ENCODE results near the gene UBE2G2.
A peak's percentile ranks its signal among the peaks of the same experiment; 100 is the strongest.
"Not testable (repeated sequence)": the region's sequence is repeated elsewhere in the genome, so short reads cannot be mapped to it uniquely, and the experiment has no call there.

The UBE2G2 gene

DNA sequence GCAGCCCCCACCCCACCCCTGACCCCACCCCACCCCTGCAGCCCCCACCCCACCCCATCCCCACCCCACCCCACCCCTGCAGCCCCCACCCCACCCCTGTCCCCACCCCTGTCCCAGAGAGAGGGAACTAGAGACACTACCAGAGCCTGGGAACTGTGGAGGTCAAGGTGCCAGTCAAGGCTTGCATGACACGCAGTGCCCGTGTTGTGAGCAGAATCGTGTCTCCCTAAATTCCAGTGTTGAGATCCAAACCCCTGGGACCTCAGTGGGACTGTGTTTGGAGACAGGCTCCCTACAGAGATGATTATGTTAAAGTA is 34.7 kb upstream of the UBE2G2 start:
- DNase-seq (ENCODE audit: low spot score), result no peak

DNA sequence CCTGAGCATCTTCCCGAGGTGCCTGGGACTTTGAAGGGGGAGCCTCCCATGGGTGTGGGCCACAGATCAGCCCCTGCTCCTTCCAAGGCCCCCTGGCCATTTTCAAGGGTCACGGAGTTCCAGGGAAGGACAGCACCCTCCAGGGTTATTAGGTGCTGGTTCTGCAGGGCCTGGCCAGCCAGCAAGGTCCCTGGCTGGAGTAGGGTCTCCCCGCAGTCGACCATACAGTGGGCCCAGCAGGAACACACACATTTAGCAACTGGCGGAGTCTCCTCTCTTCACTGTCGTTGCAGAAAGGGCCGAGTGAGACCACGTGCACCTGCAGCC is 34.0 kb upstream of the UBE2G2 start:
- no peak for DNase-seq (ENCODE audit: low spot score)

DNA sequence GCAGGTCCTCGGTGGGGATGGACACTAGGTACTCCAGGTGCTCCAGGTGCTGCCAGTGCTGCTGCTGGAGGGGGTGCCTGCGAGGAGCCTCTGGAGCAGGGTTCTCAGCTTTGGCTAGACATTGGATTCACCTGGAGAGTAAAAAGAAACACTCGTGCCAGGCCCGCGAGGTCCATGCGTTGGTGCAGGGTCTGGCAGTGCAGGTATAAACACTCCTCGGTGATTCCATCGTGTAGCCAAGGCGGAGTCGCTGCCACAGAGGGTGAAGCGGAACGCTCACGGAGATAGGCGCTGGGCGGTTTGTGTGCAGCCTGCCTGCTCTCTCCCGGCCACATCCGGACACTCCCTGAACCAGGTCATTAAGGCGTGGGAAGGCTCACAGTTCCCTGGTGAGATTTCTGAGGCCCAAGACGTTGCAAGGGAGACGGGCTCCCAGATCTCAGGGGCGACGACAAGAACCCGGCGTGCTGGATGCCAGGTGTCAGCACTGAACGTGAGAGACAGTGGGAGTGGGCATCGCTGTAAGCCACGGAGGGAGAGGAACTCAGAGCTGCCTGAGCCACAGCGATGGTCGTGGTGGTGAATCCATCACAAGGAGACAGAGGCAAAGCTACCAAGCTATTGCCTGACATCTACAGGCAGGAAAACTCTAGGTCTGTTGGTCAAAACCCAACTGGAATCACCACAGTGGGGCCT is 33.5 kb upstream of the UBE2G2 start:
- DNase-seq (ENCODE audit: low spot score), result no peak

GRCh38 chr21:44834231-44834950 is 32.8 kb upstream of the UBE2G2 start:
- DNase-seq (ENCODE audit: low spot score), result no peak

DNA sequence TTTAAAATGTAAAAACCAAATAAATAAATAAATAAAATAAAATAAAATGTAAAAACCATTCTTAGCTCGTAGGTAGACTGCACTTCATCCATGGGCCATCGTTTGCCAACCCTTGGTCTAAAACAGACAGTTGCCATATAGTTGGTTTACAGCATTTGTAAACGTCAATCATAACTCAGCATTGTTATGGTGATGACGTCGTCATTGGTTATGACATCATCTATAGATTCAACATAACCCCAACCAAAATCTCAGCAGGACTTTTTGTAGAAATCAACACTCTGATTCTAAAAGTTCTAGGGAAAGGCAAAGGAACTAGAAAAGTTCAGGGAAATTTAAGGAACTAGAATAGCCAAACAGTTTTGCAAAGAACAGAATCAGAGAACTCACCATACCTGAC is 32.0 kb upstream of the UBE2G2 start:
- no peak for DNase-seq (ENCODE audit: low spot score)

DNA sequence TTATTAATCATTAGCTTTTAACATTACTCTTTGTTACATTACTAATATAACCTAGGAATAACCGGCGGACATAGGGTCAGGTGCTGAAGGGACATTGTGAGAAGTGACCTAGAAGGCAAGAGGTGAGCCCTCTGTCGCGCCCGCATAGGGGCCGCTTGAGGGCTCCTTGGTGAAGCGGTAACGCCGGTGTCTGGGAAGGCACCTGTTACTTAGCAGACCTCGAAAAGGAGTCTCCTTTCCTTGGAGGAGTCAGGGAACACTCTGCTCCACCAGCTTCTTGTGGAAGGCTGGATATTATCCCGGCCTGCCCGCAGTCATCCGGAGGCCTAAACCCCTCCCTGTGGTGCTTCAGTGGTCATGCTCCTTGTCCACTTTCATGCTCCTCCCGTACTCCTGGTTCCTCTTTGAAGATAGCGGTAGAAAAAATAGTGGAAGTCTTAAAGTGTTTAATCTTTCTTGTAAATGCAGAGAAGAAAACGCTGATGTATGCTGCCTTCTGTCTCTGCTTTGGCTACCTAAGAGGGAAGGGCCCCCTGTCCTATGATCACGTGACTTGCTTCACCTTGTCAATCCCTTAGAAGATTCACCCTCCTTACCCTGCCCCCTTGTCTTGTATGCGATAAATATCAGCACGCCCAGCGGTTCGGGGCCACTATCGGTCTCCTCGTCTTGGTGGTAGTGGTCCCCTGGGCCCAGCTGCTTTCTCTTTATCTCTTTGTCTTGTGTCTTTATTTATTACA is 31.1 kb upstream of the UBE2G2 start:
- not testable (repeated sequence) for DNase-seq (ENCODE audit: low spot score)

DNA sequence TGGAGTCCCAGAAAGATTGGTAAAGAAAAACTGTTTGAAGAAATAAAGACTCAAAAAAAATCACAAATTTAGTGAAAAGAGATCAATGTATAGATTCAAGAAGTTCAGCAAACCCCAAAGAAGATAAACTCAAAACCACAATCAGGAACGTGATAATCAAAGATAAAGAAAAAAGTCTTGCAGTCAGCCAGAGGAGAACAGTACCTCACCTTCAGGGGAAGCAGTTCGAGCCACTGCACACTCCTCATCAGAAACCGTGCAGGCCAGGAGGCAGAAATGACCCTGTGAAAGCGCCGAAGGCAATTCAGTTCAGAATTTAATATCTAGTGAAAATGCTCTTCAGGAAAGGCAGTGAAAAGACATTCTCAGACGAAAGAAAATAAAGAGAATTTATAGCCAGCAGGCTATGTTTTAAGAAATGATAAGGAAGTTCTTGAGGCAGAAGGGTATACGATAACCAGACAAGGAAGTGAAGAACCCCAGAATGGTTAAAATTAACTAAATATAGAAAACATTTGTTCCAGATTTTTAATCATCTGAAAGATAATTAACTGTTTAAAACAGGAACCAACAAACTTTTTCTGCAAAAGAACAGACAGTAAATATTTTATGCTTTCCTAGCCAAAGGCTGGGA is 29.7 kb upstream of the UBE2G2 start:
- no peak for DNase-seq (ENCODE audit: low spot score)

GRCh38 chr21:44829507-44830092 is 28.0 kb upstream of the UBE2G2 start:
- no peak for DNase-seq (ENCODE audit: low spot score)

DNA sequence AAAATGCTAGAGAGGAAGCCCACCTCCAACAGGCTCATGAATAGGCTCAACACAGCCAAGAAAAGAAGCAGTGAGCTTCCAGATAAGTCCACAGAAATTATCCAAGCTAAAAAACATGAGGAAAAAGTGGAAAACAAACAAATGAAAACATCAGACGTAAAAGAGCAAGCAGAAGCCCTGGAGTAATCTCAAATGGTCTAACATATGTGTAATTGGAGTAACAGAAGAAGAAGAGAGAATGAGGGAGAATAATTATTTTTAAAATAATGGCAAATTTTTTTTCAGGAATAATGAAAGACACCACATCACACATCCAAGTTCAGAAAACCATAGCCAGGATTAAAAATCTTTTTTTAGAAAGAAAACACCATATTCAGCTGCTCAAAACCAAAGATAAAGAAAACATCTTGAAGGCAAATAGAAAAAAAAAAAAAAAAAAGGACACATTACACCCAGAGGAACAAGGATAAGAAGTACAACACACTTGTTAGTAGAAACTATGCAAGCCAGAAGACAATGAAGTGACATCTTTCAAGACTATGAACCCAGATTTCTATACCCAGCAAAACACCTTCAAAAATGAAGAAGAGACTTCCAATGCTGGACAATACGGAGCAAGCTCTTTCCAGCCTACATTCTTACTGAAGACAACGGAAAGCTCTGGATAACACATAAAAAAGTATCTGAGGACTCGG is 26.9 kb upstream of the UBE2G2 start:
- no peak for DNase-seq (ENCODE audit: low spot score)

DNA sequence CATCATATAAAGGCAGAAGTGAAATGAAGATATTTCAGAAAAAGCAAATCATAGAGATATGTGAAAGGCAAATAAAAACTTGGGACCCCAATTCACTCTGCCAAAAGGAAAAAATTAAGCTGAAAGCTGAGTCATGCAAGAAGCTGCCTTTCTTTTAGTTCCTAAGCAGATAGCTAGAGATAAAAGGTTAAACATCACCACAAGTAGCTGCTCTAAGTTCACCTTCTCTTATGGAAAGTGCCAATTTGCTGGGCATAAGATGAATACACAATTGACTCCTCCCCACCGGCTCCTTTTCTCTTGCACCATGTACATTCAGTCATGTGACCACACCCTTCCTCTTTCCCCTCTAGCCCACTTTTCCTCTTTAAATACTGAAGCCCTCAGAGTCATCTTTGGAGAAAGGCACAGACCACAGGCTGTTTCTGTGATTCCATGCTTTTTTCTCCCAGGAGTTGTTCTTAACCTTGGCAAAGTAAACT is 21.6 kb upstream of the UBE2G2 start:
- DNase-seq (ENCODE audit: low spot score), result no peak

GRCh38 chr21:44822484-44823178 is 21.0 kb upstream of the UBE2G2 start:
- no peak for DNase-seq (ENCODE audit: low spot score)

GRCh38 chr21:44820851-44821250 is 19.2 kb upstream of the UBE2G2 start:
- DNase-seq (ENCODE audit: low spot score), result peak; percentile 58

DNA sequence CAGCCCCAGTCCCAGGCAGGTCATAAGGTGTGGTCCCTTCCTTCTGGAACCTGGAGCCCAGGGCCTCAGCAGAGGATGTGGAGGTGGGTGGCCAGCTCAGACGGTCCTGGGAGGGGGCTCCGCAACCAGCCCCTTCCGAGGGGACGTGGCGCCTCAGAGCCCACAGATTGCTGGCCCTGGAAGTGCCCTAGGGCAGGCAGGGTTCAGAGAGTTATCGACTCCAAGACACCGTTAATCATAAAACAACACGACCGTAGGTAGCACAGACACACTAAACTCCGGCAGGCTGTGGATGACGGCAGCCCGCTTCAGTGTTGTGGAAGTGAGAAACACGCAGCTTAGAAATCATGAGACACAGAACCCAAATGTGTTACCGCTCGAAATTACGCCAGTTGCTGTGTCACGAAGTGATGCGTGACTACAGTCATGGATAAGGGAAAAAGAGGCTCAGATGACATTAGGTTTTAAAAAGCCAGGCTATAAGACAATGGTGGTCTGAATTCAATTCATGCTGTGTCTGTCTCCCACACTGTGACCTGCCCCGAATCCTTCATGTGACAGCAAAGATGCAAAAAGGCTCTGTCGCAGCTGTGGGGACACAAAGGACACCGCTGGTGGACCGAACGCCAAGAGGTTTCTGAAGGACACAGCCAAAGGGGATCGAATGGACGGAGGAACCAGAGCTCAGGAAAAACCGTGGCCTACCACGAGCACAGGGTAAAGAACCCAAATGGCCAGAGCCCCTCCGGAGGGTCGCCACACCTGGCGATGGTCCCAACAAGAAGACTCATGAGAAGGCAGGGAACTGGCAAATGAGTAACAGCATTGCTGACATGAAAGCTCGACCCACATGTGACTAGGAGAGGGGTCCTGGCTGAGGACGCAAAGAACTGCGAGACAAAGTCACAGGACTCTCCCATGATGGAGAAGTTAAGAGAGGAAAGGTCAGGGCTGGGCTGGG is 17.9 kb upstream of the UBE2G2 start:
- no peak for DNase-seq (ENCODE audit: low spot score)

DNA sequence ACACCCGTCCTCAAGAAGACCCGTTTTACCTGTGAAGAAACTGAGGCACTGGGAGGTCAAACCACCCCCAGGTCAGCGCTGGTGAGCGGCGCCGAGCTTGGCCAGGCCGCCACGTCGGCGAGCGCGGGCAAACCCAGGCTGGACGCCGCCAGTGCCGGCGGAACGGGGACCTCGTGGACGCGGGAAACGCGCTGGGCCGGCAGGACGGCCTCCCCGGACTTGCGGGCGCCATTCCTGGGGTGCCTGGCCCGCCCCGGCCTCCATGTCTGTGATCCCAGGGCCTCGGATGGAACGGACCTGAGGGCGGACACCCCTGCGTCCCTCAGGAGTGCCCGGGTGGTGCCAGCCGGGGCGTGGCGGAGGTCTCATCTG is 17.0 kb upstream of the UBE2G2 start:
- no peak for DNase-seq (ENCODE audit: low spot score)

- DNase-seq (ENCODE audit: low spot score), result peak; percentile 97
Measured at GRCh38 chr21:44817914-44818639, 16.5 kb upstream of the UBE2G2 start, which contains the start of gene SUMO3. Gene SUMO3 (minus strand): TSS chr21:44818062. CDS start chr21:44817968, 94 bp downstream.

GRCh38 chr21:44817506-44817880 is 15.9 kb upstream of the UBE2G2 start:
- DNase-seq (ENCODE audit: low spot score), result peak; percentile 99

DNA sequence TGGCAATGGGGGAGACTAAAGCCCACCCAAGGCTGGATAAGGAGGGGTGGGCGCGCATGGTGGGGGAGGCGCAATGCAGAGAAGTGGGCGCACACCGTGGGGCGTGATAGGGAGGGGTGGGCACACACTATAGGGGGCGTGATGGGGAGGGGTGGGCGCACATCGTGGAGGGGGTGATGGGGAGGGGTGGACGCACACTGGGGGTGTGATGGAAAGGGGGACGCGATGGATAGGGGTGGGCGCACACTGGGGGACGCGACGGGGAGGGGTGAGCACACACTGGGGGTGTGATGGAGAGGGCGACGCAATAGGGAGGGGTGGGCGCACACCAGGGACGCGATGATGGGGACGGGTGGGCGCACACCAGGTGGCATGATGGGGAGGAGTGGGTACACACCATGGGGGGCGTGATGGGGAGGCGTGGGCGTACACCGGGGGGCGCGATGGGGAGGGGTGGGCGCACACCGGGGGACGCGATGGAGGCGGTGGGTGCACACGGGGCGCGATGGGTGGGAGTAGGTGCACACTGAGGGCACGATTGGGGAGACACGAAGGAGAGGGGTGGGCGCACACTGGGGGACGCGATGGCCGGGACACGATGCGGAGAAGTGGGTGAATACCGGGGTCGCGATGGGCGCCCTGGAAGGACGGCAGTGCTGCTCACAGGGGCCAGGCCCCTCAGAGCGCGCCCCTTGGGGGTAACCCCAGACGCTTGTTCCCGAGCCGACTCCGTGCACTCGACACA is 15.3 kb upstream of the UBE2G2 start:
- DNase-seq (ENCODE audit: low spot score), result no peak

DNA sequence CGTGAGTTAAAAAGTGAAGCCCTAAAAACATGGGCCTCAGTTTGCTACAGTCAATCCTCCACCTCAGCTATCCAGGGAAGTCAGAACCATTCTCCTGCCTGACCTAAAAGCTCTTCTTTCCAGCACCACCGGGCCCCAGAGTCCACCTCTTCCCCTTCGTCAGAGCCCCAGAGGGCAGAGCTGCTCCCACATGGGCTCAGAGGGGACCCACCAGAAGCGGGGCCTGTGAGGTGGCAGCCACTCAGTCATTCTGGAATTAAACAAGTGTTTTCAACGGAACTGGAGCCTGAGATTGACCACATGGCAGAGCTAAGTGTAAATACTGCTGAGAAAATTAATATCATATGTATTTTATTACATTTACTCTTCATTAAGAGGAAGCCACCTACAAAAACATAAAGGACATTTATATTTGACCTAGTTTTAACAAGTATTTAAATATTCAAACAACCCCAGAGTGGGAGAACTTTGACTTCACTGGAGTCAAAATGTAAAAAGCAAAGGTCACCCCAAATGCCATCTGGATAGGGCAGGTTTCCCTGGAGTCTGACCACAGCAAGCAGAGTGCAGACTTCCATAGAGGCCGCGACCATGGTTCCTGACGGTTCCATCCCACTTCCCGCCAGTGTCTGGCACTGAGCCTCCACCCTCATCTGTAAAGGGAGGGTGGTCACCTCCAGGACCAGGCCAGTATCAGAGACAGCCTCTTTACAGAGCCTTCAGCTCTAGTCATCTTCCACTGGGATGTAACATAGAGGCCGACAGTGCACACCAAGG is 14.4 kb upstream of the UBE2G2 start:
- no peak for DNase-seq (ENCODE audit: low spot score)

Data from GM03348 (cell line).